Thoracic aorta endothelial cell (primary cell): ENCODE data around the gene CNOT9. TPM values are rescaled to one million over a fixed set of nuclear protein-coding genes. Genes with fewer than 3 reads are reported as not detected.

Experiments
- small RNA-seq: library from RNA; depleted of rRNA; stranded (forward); fragments of <200 nt; gene quantifications from one replicate; pipeline ENCODE3, GENCODE V24; 2012
- total RNA-seq: library from RNA; depleted of rRNA; stranded (reverse); fragments of >200 nt; gene quantifications from 2 replicates; pipeline ENCODE4 v1.2.3, GENCODE V29; 2012

CNOT9 gene
- total RNA-seq = 87.9 and 115 TPM in 2 replicates

GRCh38 chr2:218568190-218569037 lies at the start of gene CNOT9, which contains the start of gene USP37:
CNOT9 (plus strand) TSS chr2:218568839; CDS start chr2:218568955, 116 bp downstream.
USP37 (minus strand) TSS chr2:218568351; CDS start chr2:218558653, 9,698 bp downstream.

GRCh38 chr2:218607436-218608115 lies 38.9 kb downstream of the CNOT9 start, which contains the start of gene PLCD4:
PLCD4 (plus strand) TSS chr2:218607899; CDS start chr2:218615740, 7,841 bp downstream.

Small RNA genes lying within 50 kb of the gene (small RNA-seq; reads per million reads assigned to genes)
- not detected for gene RNU6-136P

Other genes starting within 250 kb of the CNOT9 start
- not detected in 2 replicates for gene CATIP, start 212.0 kb upstream of the CNOT9 start, total RNA-seq
- gene SLC11A1, start 186.6 kb upstream of the CNOT9 start, total RNA-seq = 0.13 TPM in 1 of 2 replicates, not detected in the other
- 58.5 and 63.2 TPM in 2 replicates for gene CTDSP1, start 169.0 kb upstream of the CNOT9 start, total RNA-seq
- not detected in 2 replicates for gene VIL1, start 149.7 kb upstream of the CNOT9 start, total RNA-seq
- gene USP37, start 488 bp upstream of the CNOT9 start, total RNA-seq = 21.1 and 21.3 TPM in 2 replicates
- 0.79 and 2.3 TPM in 2 replicates for gene PLCD4, start 39.1 kb downstream of the CNOT9 start, total RNA-seq
- 21.4 and 24.7 TPM in 2 replicates for gene ZNF142, start 90.8 kb downstream of the CNOT9 start, total RNA-seq
- gene BCS1L, start 90.8 kb downstream of the CNOT9 start, total RNA-seq = 44.9 and 46.7 TPM in 2 replicates
- gene RNF25, start 103.2 kb downstream of the CNOT9 start, total RNA-seq = 20.3 and 24.2 TPM in 2 replicates
- gene STK36, start 103.2 kb downstream of the CNOT9 start, total RNA-seq = 23.5 and 24.8 TPM in 2 replicates
- 18.9 and 21.8 TPM in 2 replicates for gene TTLL4, start 142.0 kb downstream of the CNOT9 start, total RNA-seq
- gene CYP27A1, start 213.3 kb downstream of the CNOT9 start, total RNA-seq = 4.1 and 6.4 TPM in 2 replicates